GM21360 (cell line): ENCODE data around the gene AGMO.

ENCODE experiments used
- ATAC-seq: cut with Tn5 transposase; IDR thresholded peaks from one replicate; pipeline ENCODE4 v1.9.1; 2021; ENCODE audit warnings: mild to moderate bottlenecking, moderate library complexity; ENCODE audit not compliant: unreplicated experiment

The AGMO gene

GRCh38 chr7:15402436-15403136 is 159.2 kb downstream of the AGMO start:
- ATAC-seq, result no peak

GRCh38 chr7:15400440-15400839 is 161.4 kb downstream of the AGMO start:
- no peak for ATAC-seq

GRCh38 chr7:15399441-15399840 is 162.4 kb downstream of the AGMO start:
- no peak for ATAC-seq

- no peak for ATAC-seq
Observed at GRCh38 chr7:15397922-15398760, 163.7 kb downstream of the AGMO start.

- ATAC-seq, result no peak
Observed at GRCh38 chr7:15397159-15397550, 164.7 kb downstream of the AGMO start.

- no peak for ATAC-seq
Observed at GRCh38 chr7:15396210-15397158, 165.3 kb downstream of the AGMO start.

GRCh38 chr7:15389073-15389472 is 172.7 kb downstream of the AGMO start:
- no peak for ATAC-seq

GRCh38 chr7:15378494-15379145 is 183.2 kb downstream of the AGMO start:
- ATAC-seq, result no peak

GRCh38 chr7:15376600-15376999 is 185.2 kb downstream of the AGMO start:
- no peak for ATAC-seq

GRCh38 chr7:15370441-15370840 is 191.4 kb downstream of the AGMO start:
- no peak for ATAC-seq

GRCh38 chr7:15368653-15369052 is 193.2 kb downstream of the AGMO start:
- no peak for ATAC-seq

- ATAC-seq, result no peak
Observed at GRCh38 chr7:15367897-15368296, 193.9 kb downstream of the AGMO start.

- no peak for ATAC-seq
Observed at GRCh38 chr7:15358112-15358511, 203.7 kb downstream of the AGMO start.

- no peak for ATAC-seq
Observed at GRCh38 chr7:15352421-15353206, 209.2 kb downstream of the AGMO start.

- no peak for ATAC-seq
Observed at GRCh38 chr7:15345216-15345615, 216.6 kb downstream of the AGMO start.

- ATAC-seq, result no peak
Observed at GRCh38 chr7:15341817-15342216, 220.0 kb downstream of the AGMO start.

GRCh38 chr7:15336146-15336545 is 225.7 kb downstream of the AGMO start:
- ATAC-seq, result no peak

- ATAC-seq, result no peak
Observed at GRCh38 chr7:15335390-15335789, 226.4 kb downstream of the AGMO start.

- no peak for ATAC-seq
Observed at GRCh38 chr7:15334536-15335263, 227.1 kb downstream of the AGMO start.
